A549 (cell line): ENCODE results near the gene QARS1. TPM values are rescaled to one million over a fixed set of nuclear protein-coding genes. Genes with fewer than 3 reads are reported as not detected.

Experiments used
- ATAC-seq, 2 experiments: fragments of 200-7000 bp in 1 of 2; fragments of >200 bp in 1 of 2; cut with Nextera tagmentation in 1 of 2; cut with Tn5 transposase in 1 of 2; 3 replicates each; pipeline versions ENCODE4 v1.8.0 to v1.9.1; 2018 to 2020; ENCODE audit warnings: mild to moderate bottlenecking in 1 of 2, moderate library complexity in 1 of 2
- CTCF ChIA-PET: fragments of 300-600 bp; sonication (Branson Sonifier 250); formaldehyde crosslinking; extraction: SDS; loops from one replicate; lab custom pipeline; 2021; ENCODE audit warnings: antibody characterized with exemption, inconsistent platforms; lab: Yijun Ruan, JAX
- POLR2A ChIA-PET: fragments of 350-600 bp; formaldehyde crosslinking; extraction: SDS; loops from one replicate; lab custom pipeline; 2021; ENCODE audit warnings: antibody characterized with exemption, inconsistent platforms; lab: Yijun Ruan, JAX
- DNase-seq, 2 experiments: peaks; one replicate each; pipeline versions ENCODE4 v3.0.0 to v3.0.0-alpha.2; 2011 to 2016; ENCODE audit warnings: low read depth in 1 of 2, low spot score in 1 of 2
- FAIRE-seq: peaks from 2 replicates; lab custom pipeline; 2011; peaks lifted over from hg19 to GRCh38; lab: Jason Lieb, UNC
- H3K27ac ChIP-seq, 2 experiments: fragments of >200 bp; sonication (Bioruptor Twin); formaldehyde crosslinking; 3 replicates each; pipeline ENCODE4 v1.5.1; 2016 to 2017
- H3K4me1 ChIP-seq: fragments of >200 bp; sonication (Bioruptor Twin); formaldehyde crosslinking; 3 replicates; pipeline ENCODE4 v1.6.1; 2016
- H3K4me2 ChIP-seq: fragments of >200 bp; sonication (Bioruptor Twin); formaldehyde crosslinking; 3 replicates; pipeline ENCODE4 v1.6.1; 2016
- H3K4me3 ChIP-seq: fragments of >200 bp; sonication (Bioruptor Twin); formaldehyde crosslinking; 3 replicates; pipeline ENCODE4 v1.5.1; 2016
- H3K9me3 ChIP-seq: fragments of >200 bp; sonication (Bioruptor Twin); formaldehyde crosslinking; 3 replicates; pipeline ENCODE4 v1.6.1; 2016
- BHLHE40 ChIP-seq: IDR thresholded peaks from 2 replicates; pipeline ENCODE4 v1.6.1; 2012; ENCODE audit warnings: low read depth, low read length, inconsistent platforms
- CBX2 ChIP-seq: fragments of 200-600 bp; sonication (generic); IDR thresholded peaks from 2 replicates; pipeline ENCODE4 v1.6.1; 2016; ENCODE audit warnings: low read depth, mild to moderate bottlenecking, borderline replicate concordance
- CBX8 ChIP-seq: fragments of 200-600 bp; sonication (generic); IDR thresholded peaks from 2 replicates; pipeline ENCODE4 v1.6.1; 2016
- CHD2 ChIP-seq: fragments of 150-350 bp; IDR thresholded peaks from 2 replicates; pipeline ENCODE4 v1.6.1; 2014; ENCODE audit warnings: low read length; ENCODE audit not compliant: partially characterized antibody
- CHD4 ChIP-seq: fragments of 200-600 bp; sonication (generic); IDR thresholded peaks from 2 replicates; pipeline ENCODE4 v1.6.1; 2016; ENCODE audit warnings: antibody characterized with exemption, mild to moderate bottlenecking, borderline replicate concordance
- EHMT2 ChIP-seq: fragments of 200-600 bp; sonication (generic); IDR thresholded peaks from 2 replicates; pipeline ENCODE4 v1.6.1; 2016; ENCODE audit warnings: antibody characterized with exemption, low read depth, mild to moderate bottlenecking, moderate library complexity
- FOSL2 ChIP-seq, 2 experiments: fragments of 450-650 bp in 1 of 2; fragments of >200 bp in 1 of 2; sonication (Bioruptor Twin) in 1 of 2; formaldehyde crosslinking; IDR thresholded peaks; 2 replicates each; pipeline versions ENCODE4 v1.5.0 to v1.6.1; 2016 to 2020; ENCODE audit warnings: mild to moderate bottlenecking in 1 of 2, moderate library complexity in 1 of 2
- FOXS1 ChIP-seq: fragments of 250-450 bp; sonication (Bioruptor Pico); IDR thresholded peaks from 2 replicates; pipeline ENCODE4 v1.5.0; 2020; ENCODE audit warnings: mild to moderate bottlenecking, moderate library complexity
- HOXB5 ChIP-seq: fragments of 250-450 bp; sonication (Bioruptor Pico); IDR thresholded peaks from 2 replicates; pipeline ENCODE4 v1.5.0; 2020; ENCODE audit warnings: mild to moderate bottlenecking, moderate library complexity
- JUN ChIP-seq, 2 experiments: fragments of >200 bp; sonication (Bioruptor Twin); formaldehyde crosslinking; IDR thresholded peaks; 2 replicates in 1 of 2; 3 replicates in 1 of 2; pipeline ENCODE4 v1.6.1; 2016 to 2017
- JUNB ChIP-seq: fragments of >200 bp; sonication (Bioruptor Twin); formaldehyde crosslinking; IDR thresholded peaks from 2 replicates; pipeline ENCODE4 v1.6.1; 2016
- KDM5A ChIP-seq: fragments of 200-600 bp; sonication (generic); IDR thresholded peaks from 2 replicates; pipeline ENCODE4 v1.6.1; 2016; ENCODE audit warnings: antibody characterized with exemption, mild to moderate bottlenecking
- MAZ ChIP-seq: fragments of 150-350 bp; IDR thresholded peaks from 2 replicates; pipeline ENCODE4 v1.6.1; 2014; ENCODE audit warnings: antibody characterized with exemption, low read depth, low read length, borderline replicate concordance
- MYC ChIP-seq: IDR thresholded peaks from 2 replicates; pipeline ENCODE4 v1.6.1; 2012; ENCODE audit warnings: mild to moderate bottlenecking, inconsistent platforms, low read length, improper control_type of control experiment, borderline replicate concordance
- NFE2L2 ChIP-seq: fragments of 150-350 bp; conservative IDR thresholded peaks from 2 replicates; pipeline ENCODE4 v1.6.1; 2014; ENCODE audit warnings: low read length
- PHF8 ChIP-seq: fragments of 200-600 bp; sonication (generic); IDR thresholded peaks from 2 replicates; pipeline ENCODE4 v1.6.1; 2016; ENCODE audit warnings: low read depth, mild to moderate bottlenecking, antibody characterized with exemption, moderate library complexity, borderline replicate concordance
- POLR2A ChIP-seq: IDR thresholded peaks from 2 replicates; pipeline ENCODE4 v1.6.1; 2012; ENCODE audit warnings: mild to moderate bottlenecking, low read length
- POLR2AphosphoS2 ChIP-seq: conservative IDR thresholded peaks from 2 replicates; pipeline ENCODE4 v1.6.1; 2012; ENCODE audit warnings: low read length, improper control_type of control experiment, inconsistent platforms
- RARB ChIP-seq: fragments of 250-450 bp; sonication (Bioruptor Pico); IDR thresholded peaks from 2 replicates; pipeline ENCODE4 v1.8.0; 2021; ENCODE audit warnings: mild to moderate bottlenecking, moderate library complexity
- RFX5 ChIP-seq: fragments of 450-650 bp; IDR thresholded peaks from 2 replicates; pipeline ENCODE4 v1.7.1; 2014; ENCODE audit warnings: antibody characterized with exemption, mild to moderate bottlenecking, moderate library complexity
- SMC3 ChIP-seq: fragments of >200 bp; sonication (Bioruptor Twin); formaldehyde crosslinking; IDR thresholded peaks from 3 replicates; pipeline ENCODE4 v1.6.1; 2018; ENCODE audit warnings: inconsistent platforms
- SREBF2 ChIP-seq: fragments of 450-650 bp; IDR thresholded peaks from 2 replicates; pipeline ENCODE4 v1.6.1; 2014; ENCODE audit warnings: mild to moderate bottlenecking, moderate library complexity
- TP53 ChIP-seq: fragments of 250-450 bp; sonication (Bioruptor Pico); IDR thresholded peaks from 2 replicates; pipeline ENCODE4 v1.5.0; 2021; ENCODE audit warnings: mild to moderate bottlenecking, moderate library complexity
- ZC3H11A ChIP-seq: fragments of 450-650 bp; IDR thresholded peaks from 2 replicates; pipeline ENCODE4 v1.6.1; 2014; ENCODE audit warnings: antibody characterized with exemption, mild to moderate bottlenecking
- ZFP36 ChIP-seq: fragments of 450-650 bp; IDR thresholded peaks from 2 replicates; pipeline ENCODE4 v1.6.1; 2014; ENCODE audit warnings: borderline replicate concordance; ENCODE audit not compliant: partially characterized antibody
- ZSCAN20 ChIP-seq: fragments of 250-450 bp; sonication (Bioruptor Pico); IDR thresholded peaks from 2 replicates; pipeline ENCODE4 v1.8.0; 2022; ENCODE audit warnings: mild to moderate bottlenecking, moderate library complexity
- WGBS: methylation state at CpG from one replicate; pipeline ENCODE4 v1.1.6; 2017; ENCODE audit errors: missing lambda C conversion rate; 5-methylcytosine and 5-hydroxymethylcytosine counted together
- polyA plus RNA-seq, 4 experiments: library from polyadenylated mRNA; depleted of rRNA in 3 of 4; stranded (reverse); fragments of >200 nt; fragmentation: RNase III in 1 of 4; extraction: RNeasy Plus Mini Kit Qiagen cat#74134 plus additional on column Dnase treatment in 1 of 4; gene quantifications; 2 replicates in 3 of 4; 3 replicates in 1 of 4; pipeline ENCODE4 v1.2.3, GENCODE V29; 2011 to 2017
- TF ChIP-seq, protein P1 (sequence below): fragments of 150-350 bp; IDR thresholded peaks from 2 replicates; pipeline ENCODE4 v1.6.1; 2014; ENCODE audit warnings: low read depth, mild to moderate bottlenecking, low read length
- TF ChIP-seq, protein P2 (sequence below): fragments of 250-450 bp; sonication (Bioruptor Pico); IDR thresholded peaks from 2 replicates; pipeline ENCODE4 v1.5.0; 2021; ENCODE audit warnings: mild to moderate bottlenecking, moderate library complexity, borderline replicate concordance
- TF ChIP-seq, protein P3 (sequence below): IDR thresholded peaks from 2 replicates; pipeline ENCODE4 v1.6.1; 2012; ENCODE audit warnings: low read depth, borderline replicate concordance

Gene QARS1
- polyA plus RNA-seq, 2 of the 4 experiments (the other 2 are of a cell fraction): 118 to 164 TPM

DNA sequence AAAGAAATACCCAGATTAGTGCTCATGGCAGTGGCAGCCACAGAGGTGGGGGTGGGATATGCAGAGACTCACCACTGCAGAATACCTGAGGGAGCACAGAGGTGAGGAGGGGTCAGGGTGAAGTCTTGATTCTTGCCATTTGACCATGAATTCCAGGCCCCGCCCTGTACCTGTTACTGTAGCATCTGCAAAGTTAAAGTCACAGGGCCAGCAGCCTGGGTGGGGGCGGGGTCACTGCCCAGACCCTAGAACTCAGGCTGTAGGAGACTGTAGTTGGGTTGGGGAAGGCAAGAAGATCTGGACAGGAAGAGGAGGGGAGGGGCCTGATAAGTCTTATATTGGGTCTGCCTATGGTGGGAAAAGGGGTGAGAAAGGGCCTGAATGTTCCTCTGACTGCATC is 47.1 kb upstream of the QARS1 start:
- Histone ChIP-seq H3K4me1 (no peaks in the 10 kb centered on the region), H3K9me3 (no peaks in the 10 kb centered on the region), H3K4me3 (no peak overlapping the region), H3K4me2 (no peak overlapping the region)
- WGBS: 100% methylated on average over 1 of the region's 2 CpGs
- TF ChIP-seq RARB (CRISPR knock-in tag) (no peak), NFE2L2 (no peak), PHF8 (no peak)
- TF ChIP-seq, all 56 proteins: peak for 0
- POLR2A ChIA-PET: interaction anchor here (0.7 kb wide), 1 partner anchor 17 kb away, joined by 6 read pairs; no protein-coding TSS in a partner anchor
- CTCF ChIA-PET: no interaction called here
- H3K27ac ChIP-seq: no peak overlapping the region
- DNase-seq (no peak), FAIRE-seq (no peak), ATAC-seq (no peak)

DNA sequence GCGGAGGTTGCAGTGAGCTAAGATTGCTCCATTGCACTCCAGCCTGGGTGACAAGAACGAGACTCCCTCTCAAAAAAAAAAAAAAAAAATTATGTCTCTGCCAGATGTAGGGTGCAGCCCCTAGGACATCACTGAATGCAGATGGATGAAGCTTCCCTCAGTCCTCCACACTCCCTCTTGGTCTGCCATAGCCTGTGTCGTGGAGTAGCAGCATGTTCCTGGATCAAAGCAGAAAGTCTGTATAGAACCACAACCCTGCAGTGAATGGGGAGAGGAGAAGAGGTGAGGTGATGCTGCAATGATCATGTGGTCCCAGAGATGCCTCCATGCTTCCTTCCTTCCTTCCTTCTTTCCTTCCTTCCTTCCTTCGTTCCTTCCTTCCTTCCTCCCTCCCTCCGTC is 43.6 kb upstream of the QARS1 start:
- POLR2A ChIA-PET: interaction anchor here (0.6 kb wide), 1 partner anchor 194 kb away, joined by 3 read pairs; no protein-coding TSS in a partner anchor
- Histone ChIP-seq H3K4me2 (no peak overlapping the region), H3K27ac (no peak overlapping the region), H3K4me3 (no peak overlapping the region), H3K9me3 (no peaks in the 10 kb centered on the region), H3K4me1 (no peaks in the 10 kb centered on the region)
- CTCF ChIA-PET: no interaction called here
- WGBS: 59% methylated on average over 4 of the region's 5 CpGs
- no peak for DNase-seq
- no peak for TF ChIP-seq TP53 (CRISPR knock-in tag)
- no peak for TF ChIP-seq POLR2A
- TF ChIP-seq, protein P1, sequence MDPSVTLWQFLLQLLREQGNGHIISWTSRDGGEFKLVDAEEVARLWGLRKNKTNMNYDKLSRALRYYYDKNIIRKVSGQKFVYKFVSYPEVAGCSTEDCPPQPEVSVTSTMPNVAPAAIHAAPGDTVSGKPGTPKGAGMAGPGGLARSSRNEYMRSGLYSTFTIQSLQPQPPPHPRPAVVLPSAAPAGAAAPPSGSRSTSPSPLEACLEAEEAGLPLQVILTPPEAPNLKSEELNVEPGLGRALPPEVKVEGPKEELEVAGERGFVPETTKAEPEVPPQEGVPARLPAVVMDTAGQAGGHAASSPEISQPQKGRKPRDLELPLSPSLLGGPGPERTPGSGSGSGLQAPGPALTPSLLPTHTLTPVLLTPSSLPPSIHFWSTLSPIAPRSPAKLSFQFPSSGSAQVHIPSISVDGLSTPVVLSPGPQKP: no peak
- TF ChIP-seq, protein P2, sequence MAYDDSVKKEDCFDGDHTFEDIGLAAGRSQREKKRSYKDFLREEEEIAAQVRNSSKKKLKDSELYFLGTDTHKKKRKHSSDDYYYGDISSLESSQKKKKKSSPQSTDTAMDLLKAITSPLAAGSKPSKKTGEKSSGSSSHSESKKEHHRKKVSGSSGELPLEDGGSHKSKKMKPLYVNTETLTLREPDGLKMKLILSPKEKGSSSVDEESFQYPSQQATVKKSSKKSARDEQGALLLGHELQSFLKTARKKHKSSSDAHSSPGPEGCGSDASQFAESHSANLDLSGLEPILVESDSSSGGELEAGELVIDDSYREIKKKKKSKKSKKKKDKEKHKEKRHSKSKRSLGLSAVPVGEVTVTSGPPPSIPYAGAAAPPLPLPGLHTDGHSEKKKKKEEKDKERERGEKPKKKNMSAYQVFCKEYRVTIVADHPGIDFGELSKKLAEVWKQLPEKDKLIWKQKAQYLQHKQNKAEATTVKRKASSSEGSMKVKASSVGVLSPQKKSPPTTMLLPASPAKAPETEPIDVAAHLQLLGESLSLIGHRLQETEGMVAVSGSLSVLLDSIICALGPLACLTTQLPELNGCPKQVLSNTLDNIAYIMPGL: no peak
- FAIRE-seq: no peak
- no peak; a peak in 1 of 6 replicates for ATAC-seq

DNA sequence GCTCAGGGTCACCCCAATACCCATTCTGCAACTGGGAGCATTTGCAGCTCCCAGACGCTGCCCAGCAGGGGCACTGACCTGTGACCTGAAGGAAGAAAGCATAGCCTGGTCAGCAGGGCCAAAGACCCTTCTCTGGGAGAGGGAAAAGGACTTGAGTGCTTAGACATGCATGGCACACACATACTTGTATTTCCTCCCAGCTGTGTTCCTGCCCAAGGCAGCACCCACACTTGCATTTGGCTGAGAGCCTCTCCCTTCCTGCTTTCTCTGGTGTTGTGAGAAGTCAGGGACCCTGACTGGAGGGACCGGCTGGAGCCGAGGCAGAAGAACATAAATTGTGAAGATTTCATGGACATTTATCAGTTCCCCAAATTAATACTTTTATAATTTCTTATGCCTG is 35.5 kb upstream of the QARS1 start:
- DNase-seq: no peak
- no peak for TF ChIP-seq SMC3
- TF ChIP-seq ZSCAN20 (CRISPR knock-in tag): no peak
- no peak for TF ChIP-seq FOSL2 (IDR thresholded peaks at IDR 0.05)
- TF ChIP-seq FOSL2 (CRISPR knock-in tag; IDR thresholded peaks at IDR 0.05): no peak
- no peak for TF ChIP-seq POLR2AphosphoS2
- no peak for TF ChIP-seq ZC3H11A
- TF ChIP-seq HOXB5 (CRISPR knock-in tag): no peak
- Histone ChIP-seq H3K4me2 (no peak overlapping the region), H3K4me1 (no peaks in the 10 kb centered on the region; the same call in 2 of the 3 replicates), H3K27ac (no peak overlapping the region), H3K9me3 (no peaks in the 10 kb centered on the region), H3K4me3 (no peak overlapping the region)
- 67% methylated on average over 3 of the region's 3 CpGs for WGBS
- FAIRE-seq: no peak
- ChIA-PET CTCF (interaction anchor here (1.0 kb wide), 1 partner anchor 11 kb away, joined by 3 read pairs; no protein-coding TSS in a partner anchor), POLR2A (no interaction called here)
- ATAC-seq: no peak

DNA sequence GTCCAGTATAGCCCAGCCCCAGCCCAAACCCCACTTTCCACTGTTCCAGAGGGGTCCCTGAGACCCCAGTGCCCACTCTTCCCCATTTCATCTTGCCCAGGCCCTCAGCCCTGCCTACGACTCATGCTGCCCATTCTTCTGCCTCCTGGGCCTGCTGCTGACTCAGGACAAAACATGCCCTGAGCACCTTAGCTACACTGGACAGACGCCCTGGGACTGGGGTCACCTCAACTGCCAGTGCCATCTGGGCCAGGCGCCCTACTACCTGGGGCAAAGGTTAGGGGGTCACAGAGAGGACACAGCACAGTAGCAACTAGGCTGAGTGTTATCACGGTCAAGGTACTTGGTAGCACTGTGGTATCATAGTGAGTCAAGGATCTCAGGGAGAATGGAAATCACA is 30.9 kb upstream of the QARS1 start:
- ATAC-seq: no peak
- TF ChIP-seq ZFP36: no peak
- no peak for TF ChIP-seq KDM5A
- TF ChIP-seq CBX8: no peak
- no peak for TF ChIP-seq JUNB
- TF ChIP-seq EHMT2: no peak
- no peak for TF ChIP-seq PHF8
- no peak for TF ChIP-seq MAZ
- no peak for TF ChIP-seq BHLHE40
- TF ChIP-seq, protein P3, sequence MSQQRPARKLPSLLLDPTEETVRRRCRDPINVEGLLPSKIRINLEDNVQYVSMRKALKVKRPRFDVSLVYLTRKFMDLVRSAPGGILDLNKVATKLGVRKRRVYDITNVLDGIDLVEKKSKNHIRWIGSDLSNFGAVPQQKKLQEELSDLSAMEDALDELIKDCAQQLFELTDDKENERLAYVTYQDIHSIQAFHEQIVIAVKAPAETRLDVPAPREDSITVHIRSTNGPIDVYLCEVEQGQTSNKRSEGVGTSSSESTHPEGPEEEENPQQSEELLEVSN: no peak
- TF ChIP-seq JUN (IDR thresholded peaks at IDR 0.05): no peak
- TF ChIP-seq CHD2: no peak
- TF ChIP-seq CHD4: no peak
- no peak for TF ChIP-seq SREBF2
- TF ChIP-seq POLR2AphosphoS2: no peak
- TF ChIP-seq FOXS1 (CRISPR knock-in tag): no peak
- no peak for TF ChIP-seq CBX2
- no peak for TF ChIP-seq POLR2A
- no peak for TF ChIP-seq MYC
- no peak for TF ChIP-seq RFX5

More for the DNA sequence above, 30.9 kb upstream of the QARS1 start:
- Histone ChIP-seq H3K4me1 (peaks cover 18% of the 10 kb centered on the region), H3K4me3 (no peak overlapping the region), H3K9me3 (no peaks in the 10 kb centered on the region), H3K4me2 (no peak overlapping the region), H3K27ac (peak overlapping the region in 1 of 2 experiments; percentile 27; a peak in 1 of 6 replicates)
- FAIRE-seq: no peak
- POLR2A ChIA-PET: no interaction called here
- 100% methylated on average over 3 of the region's 4 CpGs for WGBS
- DNase-seq: no peak
- CTCF ChIA-PET: interaction anchor here (1.5 kb wide), 1 partner anchor 22 kb away, joined by 4 read pairs; no protein-coding TSS in a partner anchor
